HPDE6-E6E7 (cell line): ENCODE measurements around the gene TMEM151A.

Experiments used
- DNase-seq: peaks from one replicate; pipeline ENCODE4 v3.0.0; 2011; ENCODE audit warnings: missing footprints; ENCODE audit errors: extremely low spot score

Gene TMEM151A

GRCh38 chr11:66336234-66337102 lies 44.8 kb downstream of the TMEM151A start, which contains the start of gene RIN1:
RIN1 (minus strand) TSS chr11:66336434; CDS start chr11:66336402, 32 bp downstream.
- DNase-seq: peak; percentile 91

- no peak for DNase-seq
Measured at GRCh38 chr11:66337103-66337899, 45.6 kb downstream of the TMEM151A start.

GRCh38 chr11:66338276-66339161 lies 46.8 kb downstream of the TMEM151A start:
- DNase-seq: no peak

- DNase-seq: peak; percentile 97
Measured at GRCh38 chr11:66339162-66339675, 47.5 kb downstream of the TMEM151A start.

GRCh38 chr11:66339686-66340483 lies 48.2 kb downstream of the TMEM151A start:
- DNase-seq: no peak

- DNase-seq: no peak
Measured at GRCh38 chr11:66340596-66341501, 49.2 kb downstream of the TMEM151A start.

GRCh38 chr11:66341502-66342126 lies 49.9 kb downstream of the TMEM151A start:
- no peak for DNase-seq

GRCh38 chr11:66343176-66343575 lies 51.5 kb downstream of the TMEM151A start:
- no peak for DNase-seq

GRCh38 chr11:66344550-66345315 lies 53.0 kb downstream of the TMEM151A start, which contains the start of gene BRMS1:
BRMS1 (minus strand) TSS chr11:66345104; CDS start chr11:66342234, 2,870 bp downstream.
- DNase-seq: peak; percentile 90

- no peak for DNase-seq
Measured at GRCh38 chr11:66345316-66345649, 53.6 kb downstream of the TMEM151A start.
